ACC112 (cell line): ENCODE measurements around the gene SIAE.
A peak's percentile ranks its signal among the peaks of the same experiment; 100 is the strongest.

ENCODE experiments used
- H2AFZ ChIP-seq: fragments of 200-600 bp; sonication (generic); one replicate; pipeline ENCODE4 v1.6.0; 2017; ENCODE audit warnings: antibody characterized with exemption, low read length; ENCODE audit not compliant: unreplicated experiment
- H3K27ac ChIP-seq: fragments of 200-600 bp; sonication (generic); 2 replicates; pipeline ENCODE4 v1.5.1; 2014; ENCODE audit warnings: low read depth, mild to moderate bottlenecking, antibody characterized with exemption, low read length, moderate library complexity
- H3K27me3 ChIP-seq: fragments of 200-600 bp; sonication (generic); 2 replicates; pipeline ENCODE4 v1.6.1; 2014; ENCODE audit warnings: mild to moderate bottlenecking, antibody characterized with exemption, low read length, moderate library complexity, mixed read lengths; ENCODE audit not compliant: insufficient read depth
- H3K36me3 ChIP-seq: fragments of 200-600 bp; sonication (generic); 2 replicates; pipeline ENCODE4 v1.6.1; 2016; ENCODE audit warnings: mild to moderate bottlenecking, antibody characterized with exemption, low read length, moderate library complexity, mixed read lengths; ENCODE audit not compliant: insufficient read depth
- H3K4me1 ChIP-seq: fragments of 200-600 bp; sonication (generic); one replicate; pipeline ENCODE4 v1.6.1; 2016; ENCODE audit warnings: low read length, mixed read lengths; ENCODE audit not compliant: insufficient read depth, unreplicated experiment, control insufficient read depth
- H3K4me3 ChIP-seq: fragments of 200-600 bp; sonication (generic); 2 replicates; pipeline ENCODE4 v1.5.1; 2014; ENCODE audit warnings: mild to moderate bottlenecking, low read depth, low read length
- H3K79me2 ChIP-seq: fragments of 200-600 bp; sonication (generic); one replicate; pipeline ENCODE4 v1.6.0; 2016; ENCODE audit warnings: low read length; ENCODE audit not compliant: control insufficient read depth, unreplicated experiment, insufficient read depth

SIAE gene

DNA sequence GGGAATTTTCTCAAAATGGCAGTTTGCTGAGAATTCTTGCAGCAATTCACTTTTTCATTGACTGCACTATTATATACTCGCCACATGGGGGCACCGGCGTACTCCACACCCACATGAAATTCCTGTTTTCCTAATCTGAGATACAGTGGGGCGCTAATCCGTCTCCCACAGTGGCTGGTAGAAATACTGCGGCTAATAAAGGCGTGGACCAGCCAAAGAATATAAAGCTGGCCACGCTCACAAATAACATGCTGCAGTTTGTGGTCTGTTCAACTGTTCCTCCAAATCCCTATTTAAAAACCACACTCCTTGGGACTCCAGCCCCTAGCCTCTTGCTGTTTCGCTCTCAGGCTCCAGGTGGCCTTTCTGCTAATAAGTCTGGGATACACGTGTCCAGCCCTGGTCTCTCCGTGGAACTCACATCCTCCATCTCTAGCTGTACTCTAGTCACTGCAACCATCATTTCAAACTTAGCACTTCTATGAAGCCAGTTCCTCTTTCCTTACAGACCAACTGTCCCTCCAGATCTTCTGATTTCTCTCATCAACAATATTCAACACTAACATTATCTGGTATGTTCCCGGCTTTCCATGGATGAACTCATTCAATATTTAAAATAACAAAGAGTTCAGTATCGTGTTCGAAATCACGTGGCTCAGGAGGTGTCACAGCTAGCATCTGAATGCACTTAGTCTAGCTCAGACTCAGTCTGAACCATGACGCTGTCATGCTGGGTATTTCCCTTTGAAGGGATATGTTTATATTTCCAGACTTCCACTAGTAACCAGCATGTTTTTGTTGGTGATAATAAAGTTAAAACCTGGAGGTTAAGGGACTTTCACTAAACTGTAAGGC is 28.9 kb downstream of the SIAE start:
- no peaks in the 10 kb centered on the region for H3K27me3 ChIP-seq
- no peaks in the 10 kb centered on the region for H3K36me3 ChIP-seq
- peak overlapping the region; percentile 57 for H3K4me3 ChIP-seq
- no peaks in the 10 kb centered on the region for H3K79me2 ChIP-seq
- H3K27ac ChIP-seq: peak overlapping the region; percentile 65
- H2AFZ ChIP-seq: peak overlapping the region; percentile 86
- H3K4me1 ChIP-seq: peaks cover 19% of the 10 kb centered on the region

DNA sequence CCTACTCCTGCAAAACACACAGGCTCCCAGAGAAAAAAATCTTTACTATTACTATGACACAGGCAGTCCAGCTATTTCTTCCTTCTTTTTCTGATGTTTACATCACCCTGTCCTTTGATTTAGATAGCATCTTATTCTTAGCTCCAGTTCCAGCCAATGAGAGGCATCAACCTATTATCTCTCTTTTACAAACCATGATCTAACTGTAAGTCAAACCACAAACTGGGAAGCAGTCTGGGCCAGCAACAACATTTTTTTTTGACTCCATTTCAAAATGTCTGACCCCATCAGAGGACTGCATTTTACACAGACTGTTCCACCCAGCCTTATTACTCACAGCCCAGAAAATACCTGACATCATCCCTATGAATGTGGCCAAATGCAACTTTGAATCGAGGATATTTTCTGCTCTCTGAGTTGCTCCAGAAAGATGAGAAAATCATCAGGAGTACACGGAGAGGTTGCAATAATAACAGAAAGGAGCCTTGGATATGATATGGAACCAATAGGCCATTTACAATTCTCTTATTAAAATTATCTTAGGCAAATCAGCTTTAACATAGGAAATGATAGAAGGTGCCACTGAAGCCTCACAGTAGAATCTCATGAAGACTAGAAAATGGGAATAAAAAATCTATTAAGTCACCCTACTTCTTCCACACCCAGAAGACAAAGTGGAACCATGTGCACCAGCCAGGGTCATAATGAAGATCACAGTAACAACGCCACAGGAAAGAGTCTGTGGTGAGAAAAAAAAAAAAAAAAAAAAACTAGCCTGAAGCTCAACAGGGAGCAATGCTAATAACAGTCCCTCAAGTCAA is 29.7 kb downstream of the SIAE start:
- no peaks in the 10 kb centered on the region for H3K27me3 ChIP-seq
- H3K79me2 ChIP-seq: no peaks in the 10 kb centered on the region
- no peak overlapping the region for H3K4me3 ChIP-seq
- peak overlapping the region; percentile 65 for H3K27ac ChIP-seq
- H3K36me3 ChIP-seq: peaks cover 5% of the 10 kb centered on the region; the same call in 1 of the 2 replicates
- peak overlapping the region; percentile 32 for H2AFZ ChIP-seq
- peaks cover 19% of the 10 kb centered on the region for H3K4me1 ChIP-seq

DNA sequence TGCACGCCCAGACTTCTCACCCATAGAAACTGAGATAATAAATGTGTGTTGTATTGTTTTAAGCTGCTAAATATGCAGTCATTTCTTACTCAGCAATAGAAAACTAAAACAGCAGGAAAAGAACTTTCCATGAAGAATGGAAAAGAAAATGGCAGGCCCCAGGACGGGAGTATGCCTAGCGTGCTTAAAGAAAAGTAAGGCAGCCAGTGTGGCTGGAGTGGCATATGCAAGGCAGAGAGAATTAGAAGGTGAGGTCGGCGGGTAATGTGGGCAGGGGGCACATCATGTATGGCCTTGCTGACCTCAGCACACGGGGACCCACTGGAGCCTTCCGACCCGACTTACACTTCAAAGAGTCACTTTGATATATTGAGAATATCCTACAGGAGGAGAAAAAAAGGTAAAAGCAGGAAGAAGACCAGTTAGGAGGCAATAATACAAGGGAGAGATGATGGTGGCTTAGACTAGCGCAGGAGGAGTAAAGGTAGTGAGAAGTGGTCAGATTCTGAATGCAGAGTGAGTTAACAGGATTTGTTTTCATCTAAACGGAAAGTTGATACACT is 30.4 kb downstream of the SIAE start:
- Histone ChIP-seq H3K4me3 (no peak overlapping the region), H3K27me3 (no peaks in the 10 kb centered on the region), H3K4me1 (peaks cover 19% of the 10 kb centered on the region), H3K36me3 (peaks cover 5% of the 10 kb centered on the region; the same call in 1 of the 2 replicates), H2AFZ (peak overlapping the region; percentile 32), H3K79me2 (no peaks in the 10 kb centered on the region), H3K27ac (peak overlapping the region; percentile 65)

DNA sequence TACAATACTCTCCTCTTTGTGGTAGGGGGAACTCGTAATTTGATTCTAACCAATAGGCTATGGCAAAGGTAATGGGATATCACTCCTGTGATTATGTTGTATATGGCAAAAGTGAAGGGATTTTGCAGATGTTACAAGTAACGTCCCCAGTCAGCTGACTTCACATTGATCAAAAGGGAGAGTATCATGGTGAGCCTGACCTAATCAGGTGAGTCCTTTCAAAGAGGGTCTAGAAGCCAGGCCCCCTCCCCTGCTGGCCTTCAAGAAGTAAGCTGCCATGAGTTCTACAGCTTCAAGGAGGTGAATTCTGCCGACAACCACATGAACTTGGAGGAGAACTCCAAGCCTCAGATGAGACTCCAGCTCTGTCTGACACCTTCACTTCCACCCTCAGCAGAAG is 30.9 kb downstream of the SIAE start:
- Histone ChIP-seq H3K36me3 (peaks cover 5% of the 10 kb centered on the region; the same call in 1 of the 2 replicates), H3K27me3 (no peaks in the 10 kb centered on the region), H2AFZ (no peak overlapping the region), H3K4me1 (peaks cover 19% of the 10 kb centered on the region), H3K27ac (no peak overlapping the region), H3K4me3 (no peak overlapping the region), H3K79me2 (no peaks in the 10 kb centered on the region)

DNA sequence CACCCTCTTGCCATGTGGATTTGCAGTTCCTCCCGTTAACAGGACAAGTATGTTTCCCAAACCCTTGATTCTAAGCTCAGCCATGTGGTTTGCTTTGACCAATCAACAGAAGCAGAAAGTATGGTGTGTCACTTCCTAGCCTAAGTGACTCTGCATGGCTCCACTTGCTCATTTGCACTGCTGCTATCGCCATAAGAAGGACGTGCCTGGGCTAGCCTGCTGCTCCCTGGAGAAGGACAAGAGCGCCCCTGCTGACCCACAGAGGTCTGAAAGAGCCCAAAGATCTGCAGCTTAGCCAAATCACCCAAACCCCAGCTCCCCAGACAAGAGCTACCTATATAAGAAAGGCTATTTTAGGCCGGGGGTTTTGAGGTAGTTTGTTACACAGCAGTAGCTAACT is 32.9 kb downstream of the SIAE start:
- no peak overlapping the region for H3K4me3 ChIP-seq

DNA sequence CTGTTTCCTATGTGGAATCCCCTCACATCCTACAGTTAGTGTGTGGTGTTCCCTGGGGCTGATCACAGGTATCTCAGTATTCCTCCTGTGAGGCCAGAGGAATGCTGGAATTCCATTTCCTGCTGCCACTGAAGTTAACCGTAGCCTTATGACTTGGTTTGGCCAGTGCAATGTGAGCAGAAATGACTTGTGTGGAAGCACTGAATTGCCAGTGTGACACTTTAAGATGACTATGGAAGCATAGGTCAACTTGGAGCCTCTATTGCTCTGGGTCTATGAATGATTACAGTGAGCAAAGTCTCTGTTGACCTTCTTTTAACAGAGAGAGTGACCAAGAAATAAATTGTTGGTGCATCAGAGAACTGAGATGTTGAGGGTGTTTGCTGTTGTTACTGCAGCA is 34.4 kb downstream of the SIAE start:
- H3K27me3 ChIP-seq: no peaks in the 10 kb centered on the region
- no peak overlapping the region for H3K27ac ChIP-seq
- no peak overlapping the region for H3K4me3 ChIP-seq
- H3K4me1 ChIP-seq: peaks cover 13% of the 10 kb centered on the region
- peaks cover 10% of the 10 kb centered on the region for H3K36me3 ChIP-seq
- H3K79me2 ChIP-seq: no peaks in the 10 kb centered on the region
- H2AFZ ChIP-seq: no peak overlapping the region

More for the DNA sequence above, 32.9 kb downstream of the SIAE start:
- Histone ChIP-seq H3K27ac (no peak overlapping the region), H3K27me3 (no peaks in the 10 kb centered on the region), H2AFZ (no peak overlapping the region), H3K36me3 (peaks cover 5% of the 10 kb centered on the region), H3K4me1 (peaks cover 19% of the 10 kb centered on the region), H3K79me2 (no peaks in the 10 kb centered on the region)

DNA sequence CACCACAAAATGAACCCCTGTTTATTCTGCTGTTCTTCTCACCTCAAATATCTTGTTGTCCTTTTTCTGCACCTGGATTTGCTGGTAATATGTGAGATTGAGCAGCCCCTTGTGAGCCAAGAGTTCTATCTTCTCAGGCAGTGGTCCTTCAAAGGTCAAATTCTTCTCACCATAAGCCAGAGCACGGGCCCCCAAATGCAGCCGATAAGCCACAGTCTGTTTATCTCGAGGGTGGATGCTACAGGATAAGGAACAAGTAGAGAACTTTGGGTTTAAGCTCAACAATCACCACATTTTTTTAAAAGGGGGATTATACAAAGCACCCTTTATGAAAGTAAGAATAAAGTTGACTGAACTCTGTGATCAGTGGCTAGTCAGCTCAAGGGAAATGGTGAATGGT is 35.0 kb downstream of the SIAE start:
- Histone ChIP-seq H3K79me2 (no peaks in the 10 kb centered on the region), H3K4me1 (peaks cover 7% of the 10 kb centered on the region), H3K36me3 (peaks cover 10% of the 10 kb centered on the region), H3K4me3 (no peak overlapping the region), H2AFZ (no peak overlapping the region), H3K27ac (no peak overlapping the region), H3K27me3 (no peaks in the 10 kb centered on the region)

DNA sequence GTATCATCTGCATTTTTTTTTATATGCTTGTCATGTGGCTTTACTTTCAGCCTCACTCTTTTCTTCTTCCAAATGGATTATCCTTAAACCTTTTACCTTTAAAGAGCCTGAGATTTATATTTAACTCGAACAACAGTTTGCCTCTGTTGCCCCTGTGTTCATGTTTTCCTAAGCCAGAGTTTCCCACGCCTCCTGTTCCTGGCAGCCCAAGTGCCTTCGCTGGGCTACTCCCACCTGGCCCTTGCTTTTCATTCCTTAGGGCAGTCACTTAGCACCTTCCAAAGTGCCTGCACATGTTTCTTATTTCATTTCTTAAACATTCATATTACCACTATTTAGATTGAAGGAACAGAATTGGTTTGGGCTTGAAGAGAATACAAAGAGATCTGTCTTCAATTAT is 37.6 kb downstream of the SIAE start:
- H3K27ac ChIP-seq: no peak overlapping the region
- H3K4me3 ChIP-seq: no peak overlapping the region
- no peak overlapping the region for H2AFZ ChIP-seq
- H3K4me1 ChIP-seq: no peaks in the 10 kb centered on the region
- H3K36me3 ChIP-seq: peaks cover 27% of the 10 kb centered on the region
- H3K27me3 ChIP-seq: no peaks in the 10 kb centered on the region
- no peaks in the 10 kb centered on the region for H3K79me2 ChIP-seq

DNA sequence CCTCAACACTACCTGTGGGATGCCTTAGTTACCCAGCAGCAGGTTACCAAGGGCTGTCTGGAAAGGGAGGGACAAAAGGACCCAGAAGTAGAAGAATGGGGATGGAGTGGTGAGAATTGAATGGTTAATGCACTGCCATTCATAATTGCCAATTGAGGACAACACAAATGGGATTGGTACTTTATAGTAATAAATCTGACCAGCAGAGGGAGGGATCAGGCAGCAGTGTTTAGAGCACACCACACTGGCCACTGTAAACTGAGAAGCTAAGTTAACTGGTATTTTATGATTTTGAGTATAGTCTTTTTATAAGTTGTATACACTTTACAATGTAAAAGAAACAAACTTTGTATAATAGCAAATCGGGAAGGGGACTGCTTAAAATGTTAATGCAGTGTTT is 40.2 kb downstream of the SIAE start:
- no peaks in the 10 kb centered on the region for H3K79me2 ChIP-seq
- no peaks in the 10 kb centered on the region for H3K4me1 ChIP-seq
- no peak overlapping the region for H2AFZ ChIP-seq
- H3K4me3 ChIP-seq: no peak overlapping the region
- H3K27me3 ChIP-seq: no peaks in the 10 kb centered on the region
- peaks cover 35% of the 10 kb centered on the region for H3K36me3 ChIP-seq
- H3K27ac ChIP-seq: no peak overlapping the region

DNA sequence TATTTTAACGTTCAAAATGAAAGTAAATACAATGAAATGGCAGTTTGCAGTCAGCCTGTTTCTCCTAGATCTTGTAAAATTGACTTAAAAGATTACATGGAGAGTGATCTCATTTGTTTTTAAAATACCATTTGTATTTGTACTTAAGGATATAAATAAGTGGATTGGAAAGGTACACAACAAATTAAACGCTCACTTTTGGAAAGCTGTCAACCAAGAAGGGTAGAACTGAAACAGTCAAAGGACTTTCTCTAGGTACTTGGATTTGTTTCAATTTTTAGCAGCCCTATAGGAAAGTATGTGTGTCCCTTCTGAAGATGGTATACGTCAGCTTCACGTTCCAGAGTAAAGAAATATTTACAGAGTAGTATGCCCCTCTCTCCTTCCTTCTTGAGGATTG is 43.6 kb downstream of the SIAE start:
- H3K36me3 ChIP-seq: peaks cover 50% of the 10 kb centered on the region
- H3K4me1 ChIP-seq: no peaks in the 10 kb centered on the region
- H3K4me3 ChIP-seq: no peak overlapping the region
- H3K27ac ChIP-seq: no peak overlapping the region
- no peaks in the 10 kb centered on the region for H3K27me3 ChIP-seq
- no peak overlapping the region for H2AFZ ChIP-seq
- H3K79me2 ChIP-seq: peaks cover 7% of the 10 kb centered on the region
